ENCODE measurements around the gene LRRC28.

GRCh38 chr15:99408236-99409096 lies 157.2 kb downstream of the LRRC28 start:
- TF ChIP-seq CTCF (IDR thresholded peaks at IDR 0.05), result no peak
- TF ChIP-seq POLR2A (IDR thresholded peaks at IDR 0.05), result no peak
